Stomach smooth muscle (tissue), 2 donors: ENCODE results near the gene BTG3.

Experiments
- H3K27ac ChIP-seq: one replicate; pipeline ENCODE4 v1.7.0; 2013; ENCODE audit warnings: mild to moderate bottlenecking, low read length, inconsistent platforms
- H3K27me3 ChIP-seq, 2 donors: one replicate each; pipeline ENCODE4 v1.7.0; 2013; ENCODE audit warnings: low read length in 2 of 2; ENCODE audit not compliant: insufficient read depth in 2 of 2, control insufficient read depth in 1 of 2
- H3K36me3 ChIP-seq, 2 donors: one replicate each; pipeline ENCODE4 v1.7.0; 2013; ENCODE audit warnings: low read length in 2 of 2; ENCODE audit not compliant: control insufficient read depth in 2 of 2, insufficient read depth in 2 of 2
- H3K4me1 ChIP-seq: one replicate; pipeline ENCODE4 v1.7.0; 2013; ENCODE audit warnings: low read length; ENCODE audit not compliant: control insufficient read depth, insufficient read depth
- H3K4me3 ChIP-seq, 2 donors: one replicate each; pipeline ENCODE4 v1.7.0; 2013; ENCODE audit warnings: low read length in 2 of 2
- H3K9ac ChIP-seq, 2 donors: one replicate each; pipeline ENCODE4 v1.7.0; 2013; ENCODE audit warnings: low read length in 2 of 2, mild to moderate bottlenecking in 1 of 2
- H3K9me3 ChIP-seq, 2 donors: one replicate each; pipeline ENCODE4 v1.7.0; 2013; ENCODE audit warnings: low read length in 2 of 2; ENCODE audit not compliant: control insufficient read depth in 2 of 2
- donor health status: healthy.
- donor health status: Pancreatic carcinoma.

BTG3 gene

GRCh38 chr21:17622018-17622417 lies 9.3 kb upstream of the BTG3 start:
- Histone ChIP-seq H3K9me3 (no peaks in the 10 kb centered on the region), H3K27ac (no peak overlapping the region), H3K36me3 (no peaks in the 10 kb centered on the region), H3K9ac (no peak overlapping the region), H3K4me1 (no peaks in the 10 kb centered on the region), H3K27me3 (no peaks in the 10 kb centered on the region), H3K4me3 (no peak overlapping the region)

- Histone ChIP-seq H3K9ac (no peak overlapping the region), H3K4me3 (no peak overlapping the region), H3K27ac (no peak overlapping the region), H3K9me3 (no peaks in the 10 kb centered on the region), H3K36me3 (no peaks in the 10 kb centered on the region), H3K27me3 (no peaks in the 10 kb centered on the region), H3K4me1 (peaks cover 2% of the 10 kb centered on the region)
Observed at GRCh38 chr21:17616831-17617230, 4.1 kb upstream of the BTG3 start.

DNA sequence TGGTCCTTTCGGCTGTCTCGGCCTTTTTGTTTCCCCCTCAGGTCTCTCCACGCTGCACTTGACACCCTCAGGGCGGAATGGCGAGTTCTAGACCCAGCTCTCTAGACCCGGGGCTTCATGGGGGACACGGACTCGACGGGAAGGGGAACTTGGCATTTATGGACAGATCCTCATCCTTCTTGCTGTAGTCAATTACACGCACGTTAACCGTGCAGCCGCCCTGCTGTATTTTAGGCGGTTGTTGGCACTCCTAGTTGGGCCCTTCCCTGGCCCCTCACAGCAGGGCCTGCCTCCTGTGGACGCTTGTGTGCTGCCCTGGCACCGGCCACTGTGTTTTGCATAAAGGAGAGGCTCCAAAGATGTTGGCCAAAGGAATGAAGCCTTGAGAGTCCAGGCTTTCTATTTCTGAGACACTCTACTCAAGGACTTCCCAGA lies 558 bp upstream of the BTG3 start:
- Histone ChIP-seq H3K36me3 (no peaks in the 10 kb centered on the region), H3K9me3 (no peaks in the 10 kb centered on the region), H3K9ac (peak overlapping the region; percentile 75 to 97), H3K27me3 (no peaks in the 10 kb centered on the region), H3K4me3 (peak overlapping the region; percentile 93 to 98), H3K27ac (peak overlapping the region; percentile 92), H3K4me1 (peaks cover 6% of the 10 kb centered on the region)

DNA sequence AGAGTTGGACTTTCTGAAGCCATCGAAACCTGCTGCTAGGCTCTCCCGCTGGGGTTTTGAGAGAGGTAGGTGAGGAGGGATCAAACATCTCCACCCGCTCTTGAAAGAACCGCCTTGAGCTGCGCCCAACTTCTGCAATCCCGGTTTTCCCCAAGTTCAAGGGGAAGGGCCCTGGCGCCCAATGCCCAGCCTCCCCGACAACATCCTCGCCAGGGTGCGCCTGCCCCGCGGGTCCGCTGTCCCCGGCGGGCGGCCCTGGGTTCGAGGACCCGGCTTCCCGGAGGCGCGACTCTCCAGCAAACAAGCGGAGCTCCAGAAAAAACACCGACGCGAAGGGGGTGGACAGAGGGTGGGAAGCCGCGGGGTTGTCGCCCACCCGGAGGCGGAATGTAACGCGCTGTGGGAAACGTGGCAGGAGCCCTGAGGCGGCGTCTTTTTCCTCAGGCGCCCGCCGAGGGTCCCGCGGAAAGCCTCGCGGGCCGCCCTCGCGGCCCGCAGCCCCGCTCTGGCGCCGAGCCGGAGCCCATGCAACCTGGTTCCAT lies 607 bp downstream of the BTG3 start:
- Histone ChIP-seq H3K4me1 (peaks cover 6% of the 10 kb centered on the region), H3K36me3 (no peaks in the 10 kb centered on the region), H3K4me3 (peak overlapping the region; percentile 93 to 98), H3K9ac (peak overlapping the region; percentile 95 to 97), H3K27ac (peak overlapping the region; percentile 92), H3K27me3 (no peaks in the 10 kb centered on the region), H3K9me3 (no peaks in the 10 kb centered on the region)

GRCh38 chr21:17611414-17612022 lies 1.2 kb downstream of the BTG3 start:
- peaks cover 6% of the 10 kb centered on the region for H3K4me1 ChIP-seq
- H3K36me3 ChIP-seq: no peaks in the 10 kb centered on the region
- no peaks in the 10 kb centered on the region for H3K9me3 ChIP-seq
- peak overlapping the region; percentile 95 to 97 for H3K9ac ChIP-seq
- no peaks in the 10 kb centered on the region for H3K27me3 ChIP-seq
- peak overlapping the region; percentile 92 for H3K27ac ChIP-seq
- H3K4me3 ChIP-seq: peak overlapping the region; percentile 93 to 98

DNA sequence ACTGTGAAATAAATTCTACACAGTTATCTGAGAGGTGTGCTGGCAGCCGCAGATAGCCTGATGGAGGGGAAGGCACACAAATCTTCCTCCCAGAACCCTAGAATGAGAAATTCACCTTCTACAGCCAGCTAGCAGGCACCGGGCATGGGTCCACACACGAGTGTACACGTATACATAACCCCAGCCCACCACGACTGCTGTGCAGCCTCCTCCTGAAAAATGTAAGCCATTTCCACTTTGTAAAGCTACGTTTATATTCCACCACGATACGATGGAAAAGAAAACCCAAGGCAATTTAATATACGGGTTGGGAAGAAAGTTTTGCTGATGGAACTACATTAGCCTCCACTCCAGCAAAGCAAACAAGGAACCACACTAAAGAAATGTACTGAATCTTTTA lies 1.8 kb downstream of the BTG3 start:
- Histone ChIP-seq H3K4me3 (peak overlapping the region; percentile 93 to 98), H3K27ac (peak overlapping the region; percentile 92), H3K9ac (peak overlapping the region; percentile 95 to 97)

GRCh38 chr21:17609681-17610080 lies 3.0 kb downstream of the BTG3 start:
- no peaks in the 10 kb centered on the region for H3K9me3 ChIP-seq
- H3K27ac ChIP-seq: no peak overlapping the region
- peaks cover 6% of the 10 kb centered on the region for H3K4me1 ChIP-seq

More for the DNA sequence above, 1.8 kb downstream of the BTG3 start:
- Histone ChIP-seq H3K36me3 (no peaks in the 10 kb centered on the region), H3K9me3 (no peaks in the 10 kb centered on the region), H3K4me1 (peaks cover 6% of the 10 kb centered on the region), H3K27me3 (no peaks in the 10 kb centered on the region)

GRCh38 chr21:17607684-17608083 lies 5.0 kb downstream of the BTG3 start:
- Histone ChIP-seq H3K4me3 (no peak overlapping the region), H3K4me1 (peaks cover 3% of the 10 kb centered on the region), H3K27me3 (no peaks in the 10 kb centered on the region), H3K36me3 (peaks cover 3 to 7% of the 10 kb centered on the region in 2 donors), H3K9ac (no peak overlapping the region), H3K9me3 (no peaks in the 10 kb centered on the region), H3K27ac (no peak overlapping the region)

More at GRCh38 chr21:17609681-17610080, 3.0 kb downstream of the BTG3 start:
- no peaks in the 10 kb centered on the region for H3K27me3 ChIP-seq
- H3K4me3 ChIP-seq: no peak overlapping the region
- no peak overlapping the region for H3K9ac ChIP-seq
- no peaks in the 10 kb centered on the region for H3K36me3 ChIP-seq

DNA sequence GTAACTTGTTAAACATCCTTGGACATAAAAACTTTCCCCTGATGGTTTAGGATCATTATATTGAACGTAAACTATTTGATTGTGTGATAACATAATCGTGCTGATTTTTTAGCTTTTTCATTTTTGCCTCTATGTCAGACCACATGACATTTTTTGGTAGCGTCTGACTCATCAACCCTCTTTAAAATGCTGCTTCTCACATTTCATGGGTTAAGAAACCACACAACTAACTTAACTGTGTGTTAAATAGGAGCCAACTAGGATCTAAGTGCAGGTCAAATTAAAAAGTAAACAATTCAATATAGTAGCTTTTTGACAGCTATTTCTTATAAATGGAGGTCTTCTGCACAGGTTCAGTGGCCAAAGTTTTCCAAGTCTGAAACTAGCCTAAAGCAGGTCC lies 9.8 kb downstream of the BTG3 start:
- H3K36me3 ChIP-seq: peaks cover 9 to 12% of the 10 kb centered on the region in 2 donors
- no peaks in the 10 kb centered on the region for H3K27me3 ChIP-seq
- no peaks in the 10 kb centered on the region for H3K9me3 ChIP-seq
- H3K9ac ChIP-seq: no peak overlapping the region
- H3K4me1 ChIP-seq: no peaks in the 10 kb centered on the region
- H3K27ac ChIP-seq: no peak overlapping the region
- no peak overlapping the region for H3K4me3 ChIP-seq

DNA sequence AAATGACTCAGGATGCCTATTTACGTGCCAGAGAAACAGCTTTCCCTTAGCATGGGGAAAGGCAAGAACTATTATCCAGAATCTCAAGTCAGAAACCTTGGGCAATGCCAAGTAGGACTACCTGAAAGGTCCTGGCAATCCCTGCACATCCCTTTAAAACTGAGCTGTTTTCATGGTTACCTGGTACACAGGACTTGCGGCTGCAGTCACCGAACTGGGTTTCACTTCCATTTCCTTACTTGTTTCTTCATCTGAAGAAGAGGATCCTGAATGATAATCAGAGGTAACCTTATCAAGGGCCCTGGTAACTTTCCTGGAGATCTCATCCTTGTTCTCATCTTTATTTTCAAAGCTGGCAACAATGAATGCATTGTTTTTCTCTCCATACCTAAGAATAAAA lies 14.3 kb downstream of the BTG3 start:
- no peak overlapping the region for H3K27ac ChIP-seq
- H3K36me3 ChIP-seq: peaks cover 11 to 28% of the 10 kb centered on the region in 2 donors
- no peak overlapping the region for H3K4me3 ChIP-seq
- no peaks in the 10 kb centered on the region for H3K27me3 ChIP-seq
- H3K9ac ChIP-seq: no peak overlapping the region
- H3K4me1 ChIP-seq: no peaks in the 10 kb centered on the region
- no peaks in the 10 kb centered on the region for H3K9me3 ChIP-seq

DNA sequence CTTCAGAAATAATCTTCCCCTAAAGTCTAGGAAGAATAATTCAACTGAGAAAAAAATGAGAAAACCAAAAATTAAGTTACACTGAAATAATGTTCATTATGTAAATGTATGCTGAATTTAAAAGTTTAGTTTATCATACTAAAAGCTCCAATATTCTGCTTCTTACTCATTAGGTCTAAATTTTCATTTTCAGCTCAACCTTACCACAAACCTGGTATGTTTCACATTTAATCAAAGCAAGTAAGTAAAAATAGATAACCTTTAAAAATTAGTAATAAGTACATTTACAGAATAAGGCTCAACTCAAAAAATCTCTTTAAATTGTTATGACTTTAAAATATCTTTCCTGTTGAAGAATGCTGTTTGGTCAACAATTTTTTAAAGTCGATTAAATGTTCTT lies 15.0 kb downstream of the BTG3 start:
- Histone ChIP-seq H3K36me3 (peaks cover 7 to 25% of the 10 kb centered on the region in 2 donors), H3K4me3 (no peak overlapping the region)

More for the DNA sequence above, 15.0 kb downstream of the BTG3 start:
- H3K9ac ChIP-seq: no peak overlapping the region
- no peaks in the 10 kb centered on the region for H3K9me3 ChIP-seq
- no peaks in the 10 kb centered on the region for H3K4me1 ChIP-seq
- no peaks in the 10 kb centered on the region for H3K27me3 ChIP-seq
- H3K27ac ChIP-seq: no peak overlapping the region
